Stimulated activated effector memory CD8-positive, alpha-beta T cell treated with anti-CD3 and anti-CD28 coated beads, Interleukin-12 subunit alpha, Interleukin-12 subunit beta, amount 100 ng/mL, for 72 hours (primary cell): ENCODE results near the gene ZNF564.
"Not testable (repeated sequence)": the region's sequence is repeated elsewhere in the genome, so short reads cannot be mapped to it uniquely, and the experiment has no call there.

Experiments
- ATAC-seq: fragments of 150-1000 bp; cut with Tn5 transposase; 2 replicates; pipeline ENCODE4 v1.10.0; 2021
- DNase-seq, 2 donors: peaks; one replicate each; pipeline ENCODE4 v3.0.0; 2021 to 2022; ENCODE audit warnings: low spot score in 2 of 2
- H3K27ac Mint-ChIP-seq: one replicate; pipeline ENCODE4 v1.8.0; 2022; ENCODE audit warnings: mild to moderate bottlenecking, mixed read lengths
- H3K36me3 Mint-ChIP-seq: one replicate; pipeline ENCODE4 v1.8.0; 2022; ENCODE audit warnings: mild to moderate bottlenecking, mixed read lengths
- H3K4me1 Mint-ChIP-seq: one replicate; pipeline ENCODE4 v1.8.0; 2022; ENCODE audit warnings: mixed read lengths
- H3K4me3 Mint-ChIP-seq: one replicate; pipeline ENCODE4 v1.8.0; 2022; ENCODE audit warnings: mild to moderate bottlenecking, mixed read lengths
- H3K9me3 Mint-ChIP-seq: one replicate; pipeline ENCODE4 v1.8.0; 2022; ENCODE audit warnings: mixed read lengths

Gene ZNF564

GRCh38 chr19:12544401-12544876 is 6.8 kb downstream of the ZNF564 start:
- H3K27ac Mint-ChIP-seq, result peak overlapping the region; percentile 43
- H3K4me3 Mint-ChIP-seq, result peak overlapping the region; percentile 22
- peaks cover 32% of the 10 kb centered on the region for H3K36me3 Mint-ChIP-seq
- H3K4me1 Mint-ChIP-seq, result peaks cover 51% of the 10 kb centered on the region
- ATAC-seq, result peak; percentile 72
- no peak for DNase-seq
- no peaks in the 10 kb centered on the region for H3K9me3 Mint-ChIP-seq

GRCh38 chr19:12543855-12544254 is 7.4 kb downstream of the ZNF564 start:
- peaks cover 46% of the 10 kb centered on the region for H3K4me1 Mint-ChIP-seq
- no peak overlapping the region for H3K27ac Mint-ChIP-seq
- H3K4me3 Mint-ChIP-seq, result no peak overlapping the region
- DNase-seq, result no peak
- peak; percentile 69 for ATAC-seq
- peaks cover 34% of the 10 kb centered on the region for H3K36me3 Mint-ChIP-seq
- no peaks in the 10 kb centered on the region for H3K9me3 Mint-ChIP-seq

GRCh38 chr19:12527034-12527836 is 24.0 kb downstream of the ZNF564 start:
- H3K9me3 Mint-ChIP-seq, result peaks cover 45% of the 10 kb centered on the region
- H3K4me3 Mint-ChIP-seq, result no peak overlapping the region
- ATAC-seq, result no peak
- no peak for DNase-seq
- no peak overlapping the region for H3K27ac Mint-ChIP-seq
- H3K36me3 Mint-ChIP-seq, result peaks cover 78% of the 10 kb centered on the region
- no peaks in the 10 kb centered on the region for H3K4me1 Mint-ChIP-seq

- H3K4me3 Mint-ChIP-seq, result no peak overlapping the region
- H3K27ac Mint-ChIP-seq, result no peak overlapping the region
- H3K9me3 Mint-ChIP-seq, result peaks cover 46% of the 10 kb centered on the region
- no peaks in the 10 kb centered on the region for H3K4me1 Mint-ChIP-seq
- ATAC-seq (no peak), DNase-seq (no peak)
- peaks cover 72% of the 10 kb centered on the region for H3K36me3 Mint-ChIP-seq
Measured at GRCh38 chr19:12526542-12526941, 24.7 kb downstream of the ZNF564 start.

GRCh38 chr19:12521996-12522395 is 29.3 kb downstream of the ZNF564 start:
- H3K27ac Mint-ChIP-seq, result no peak overlapping the region
- peaks cover 46% of the 10 kb centered on the region for H3K9me3 Mint-ChIP-seq
- DNase-seq (no peak), ATAC-seq (no peak)
- H3K4me1 Mint-ChIP-seq, result no peaks in the 10 kb centered on the region
- H3K36me3 Mint-ChIP-seq, result peaks cover 27% of the 10 kb centered on the region
- no peak overlapping the region for H3K4me3 Mint-ChIP-seq

- DNase-seq, result no peak
- H3K27ac Mint-ChIP-seq, result no peak overlapping the region
- ATAC-seq, result no peak
- H3K4me3 Mint-ChIP-seq, result no peak overlapping the region
- H3K9me3 Mint-ChIP-seq, result peaks cover 14% of the 10 kb centered on the region
- H3K4me1 Mint-ChIP-seq, result no peaks in the 10 kb centered on the region
- no peaks in the 10 kb centered on the region for H3K36me3 Mint-ChIP-seq
Measured at GRCh38 chr19:12513531-12514061, 37.7 kb downstream of the ZNF564 start.

- ATAC-seq (no peak), DNase-seq (no peak)
- Mint-ChIP-seq H3K36me3 (peaks cover 6% of the 10 kb centered on the region), H3K9me3 (peaks cover 4% of the 10 kb centered on the region), H3K27ac (no peak overlapping the region), H3K4me3 (no peak overlapping the region), H3K4me1 (peaks cover 13% of the 10 kb centered on the region)
Measured at GRCh38 chr19:12497032-12497431, 54.2 kb downstream of the ZNF564 start.

GRCh38 chr19:12496480-12496879 is 54.8 kb downstream of the ZNF564 start:
- Mint-ChIP-seq H3K9me3 (peaks cover 4% of the 10 kb centered on the region), H3K4me1 (peaks cover 13% of the 10 kb centered on the region), H3K36me3 (peaks cover 6% of the 10 kb centered on the region), H3K27ac (peak overlapping the region; percentile 78), H3K4me3 (peak overlapping the region; percentile 78)
- DNase-seq (no peak), ATAC-seq (no peak)

GRCh38 chr19:12495002-12495802 is 56.1 kb downstream of the ZNF564 start:
- DNase-seq, result peak; percentile 74 to 92
- H3K9me3 Mint-ChIP-seq, result peaks cover 4% of the 10 kb centered on the region
- peaks cover 13% of the 10 kb centered on the region for H3K4me1 Mint-ChIP-seq
- peak; percentile 100 for ATAC-seq
- peaks cover 6% of the 10 kb centered on the region for H3K36me3 Mint-ChIP-seq
- H3K4me3 Mint-ChIP-seq, result peak overlapping the region; percentile 78
- H3K27ac Mint-ChIP-seq, result peak overlapping the region; percentile 78

- Mint-ChIP-seq H3K9me3 (peaks cover 4% of the 10 kb centered on the region), H3K4me3 (peak overlapping the region; percentile 78), H3K4me1 (peaks cover 13% of the 10 kb centered on the region), H3K36me3 (peaks cover 6% of the 10 kb centered on the region), H3K27ac (peak overlapping the region; percentile 78)
- ATAC-seq (no peak), DNase-seq (no peak)
Measured at GRCh38 chr19:12494260-12494860, 56.9 kb downstream of the ZNF564 start.

- not testable (repeated sequence) for H3K36me3 Mint-ChIP-seq, H3K4me3 Mint-ChIP-seq, ATAC-seq, H3K9me3 Mint-ChIP-seq, H3K27ac Mint-ChIP-seq, DNase-seq
- H3K4me1 Mint-ChIP-seq, result peaks cover 21% of the 10 kb centered on the region
Measured at GRCh38 chr19:12486265-12486783, 65.0 kb downstream of the ZNF564 start.

GRCh38 chr19:12485571-12485970 is 65.7 kb downstream of the ZNF564 start:
- Mint-ChIP-seq H3K9me3 (no peaks in the 10 kb centered on the region), H3K4me1 (peaks cover 21% of the 10 kb centered on the region), H3K27ac (no peak overlapping the region), H3K36me3 (no peaks in the 10 kb centered on the region), H3K4me3 (peak overlapping the region; percentile 88)
- DNase-seq (no peak), ATAC-seq (no peak)

GRCh38 chr19:12485052-12485416 is 66.2 kb downstream of the ZNF564 start:
- DNase-seq (no peak), ATAC-seq (peak; percentile 46)
- peak overlapping the region; percentile 88 for H3K4me3 Mint-ChIP-seq
- peak overlapping the region; percentile 91 for H3K27ac Mint-ChIP-seq
- H3K9me3 Mint-ChIP-seq, result no peaks in the 10 kb centered on the region
- peaks cover 21% of the 10 kb centered on the region for H3K4me1 Mint-ChIP-seq
- H3K36me3 Mint-ChIP-seq, result no peaks in the 10 kb centered on the region

GRCh38 chr19:12484371-12485051 is 66.8 kb downstream of the ZNF564 start, which contains the start of gene ZNF709:
Gene ZNF709, minus strand, starts transcription at chr19:12484816. Its CDS starts 159 bp downstream, at chr19:12484657.
- H3K4me3 Mint-ChIP-seq, result peak within 1 kb of the TSS; percentile 88
- H3K27ac Mint-ChIP-seq, result peak within 1 kb of the TSS; percentile 91
- H3K9me3 Mint-ChIP-seq, result no peaks in the 10 kb centered on the region
- ATAC-seq, result peak; percentile 99
- peak; percentile 85 to 96 for DNase-seq
- no peaks in the 10 kb centered on the region for H3K36me3 Mint-ChIP-seq
- peaks cover 21% of the 10 kb centered on the region for H3K4me1 Mint-ChIP-seq
